ENCODE measurements around the gene TOX2. TPM values are rescaled to one million over a fixed set of nuclear protein-coding genes. Genes with fewer than 3 reads are reported as not detected.

TOX2 gene
- total RNA-seq, 1 experiment from 2014 or later: 0.06 TPM

- DNase-seq (ENCODE audit: low read depth): peak; percentile 96
Observed at GRCh38 chr20:43938932-43939761, 24.5 kb downstream of the TOX2 start.

GRCh38 chr20:43939762-43940121, 25.1 kb downstream of the TOX2 start:
- DNase-seq (ENCODE audit: low read depth): no peak

DNA sequence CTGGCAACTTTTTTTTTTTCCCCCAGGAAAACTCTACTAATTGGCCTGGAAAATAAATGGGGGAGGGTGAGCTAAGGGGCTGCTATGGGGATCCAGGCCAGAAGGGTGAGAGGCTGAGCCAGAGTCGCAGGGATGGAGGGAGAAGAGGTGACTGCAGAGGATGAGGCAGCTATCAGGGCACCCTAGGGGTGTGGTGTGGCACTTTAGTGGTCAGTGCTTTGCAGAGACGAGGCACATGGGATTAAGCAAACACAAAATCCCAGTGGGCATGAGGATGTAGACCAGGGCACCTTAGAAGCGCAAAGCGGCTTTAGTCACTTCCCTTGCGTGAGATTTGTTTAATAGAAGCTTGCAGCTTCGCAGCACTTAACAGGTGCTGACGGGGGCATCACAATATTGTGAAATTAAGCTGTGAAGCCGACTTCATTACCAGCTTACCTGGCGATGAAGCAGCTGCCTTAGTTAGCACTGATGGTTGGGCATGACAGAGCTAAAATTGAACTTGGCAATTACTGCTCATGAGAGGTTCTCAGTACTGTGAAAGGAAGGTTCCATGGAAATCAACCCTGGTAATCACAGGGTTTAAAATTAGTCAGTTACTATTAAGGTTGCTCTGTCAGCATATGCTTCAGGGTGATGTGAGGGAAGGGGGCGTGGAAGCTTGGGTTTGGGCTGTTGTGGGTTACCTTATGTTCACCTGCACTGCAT, 26.0 kb downstream of the TOX2 start:
- DNase-seq (ENCODE audit: low read depth): no peak

GRCh38 chr20:43941476-43942200, 27.0 kb downstream of the TOX2 start:
- DNase-seq (ENCODE audit: low read depth): peak; percentile 51

- DNase-seq (ENCODE audit: low read depth): no peak
Observed at GRCh38 chr20:43942201-43942590, 27.5 kb downstream of the TOX2 start.

GRCh38 chr20:43942667-43943285, 28.1 kb downstream of the TOX2 start:
- peak; percentile 45 for DNase-seq (ENCODE audit: low read depth)

DNA sequence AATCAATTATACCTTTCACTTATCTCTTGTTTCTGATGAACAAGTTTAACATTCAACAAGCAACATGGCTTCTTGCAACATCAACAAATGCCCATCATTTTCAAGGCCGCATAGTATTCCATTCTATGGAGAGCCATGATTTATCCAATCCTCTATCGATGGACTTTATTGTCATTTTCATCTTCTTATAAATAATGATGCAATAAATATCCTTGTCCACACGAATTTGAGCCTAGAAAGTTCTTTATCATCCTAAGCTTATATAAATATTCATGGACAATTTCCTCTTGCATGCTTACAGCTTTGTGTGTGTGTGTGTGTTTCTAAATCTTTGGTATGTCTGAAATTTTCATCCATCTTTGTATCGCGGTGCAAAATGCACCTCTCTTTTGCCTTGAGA, 29.1 kb downstream of the TOX2 start:
- DNase-seq (ENCODE audit: low read depth): no peak

- no peak for DNase-seq (ENCODE audit: low read depth)
Observed at GRCh38 chr20:43944653-43945235, 30.1 kb downstream of the TOX2 start.

GRCh38 chr20:43945391-43946205, 30.9 kb downstream of the TOX2 start:
- no peak for DNase-seq (ENCODE audit: low read depth)

- no peak for DNase-seq (ENCODE audit: low read depth)
Observed at GRCh38 chr20:43946206-43946491, 31.5 kb downstream of the TOX2 start.

DNA sequence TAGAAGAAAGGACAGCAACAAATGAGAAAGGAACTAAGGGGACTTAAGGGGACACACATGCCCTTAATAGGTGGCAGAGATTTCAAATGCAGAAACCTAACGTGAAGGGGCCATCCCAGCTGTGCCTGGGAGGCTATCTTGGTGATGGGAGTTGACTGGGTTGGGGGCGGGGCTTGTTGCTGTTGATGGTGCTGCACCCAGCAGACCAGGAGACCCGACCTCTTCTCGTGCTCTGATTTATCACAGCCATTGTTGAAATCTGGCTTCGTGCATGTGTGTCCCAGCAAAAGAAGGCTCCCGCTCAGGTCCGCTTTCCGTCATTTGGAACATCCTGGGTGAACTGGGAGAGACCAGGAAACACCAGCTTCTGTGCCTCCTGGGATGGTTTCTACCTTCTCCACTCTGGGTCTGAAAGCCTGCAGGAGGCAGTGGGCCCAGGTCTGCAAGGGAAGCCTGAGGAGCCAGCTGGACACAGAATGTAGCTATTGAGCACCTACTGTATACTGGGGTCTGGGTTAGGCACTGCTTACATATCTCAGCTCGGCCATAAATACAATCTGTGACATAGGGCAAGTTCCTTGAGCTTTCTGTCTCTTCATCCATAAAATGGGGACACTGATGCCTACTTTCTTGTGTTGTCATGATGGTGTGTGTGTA, 32.1 kb downstream of the TOX2 start:
- no peak for DNase-seq (ENCODE audit: low read depth)

DNA sequence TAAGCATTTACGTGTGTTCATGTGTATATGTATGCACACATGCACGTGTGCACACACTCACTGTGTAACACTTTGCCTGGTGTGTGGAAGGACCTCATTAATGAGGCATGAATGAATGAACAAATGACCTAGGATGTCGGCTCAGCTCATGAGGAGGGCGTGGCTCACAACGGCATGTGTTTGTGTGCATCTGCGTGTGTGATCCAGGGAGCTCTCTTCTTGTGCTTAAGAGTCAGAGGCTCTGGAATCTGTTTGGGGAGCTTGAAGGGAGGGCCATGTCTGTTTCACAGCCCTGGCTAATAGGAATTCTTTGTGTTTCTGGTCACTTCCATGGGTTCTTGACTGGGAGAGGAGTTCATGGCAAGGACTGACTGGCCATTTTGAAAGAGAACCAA, 32.7 kb downstream of the TOX2 start:
- no peak for DNase-seq (ENCODE audit: low read depth)

DNA sequence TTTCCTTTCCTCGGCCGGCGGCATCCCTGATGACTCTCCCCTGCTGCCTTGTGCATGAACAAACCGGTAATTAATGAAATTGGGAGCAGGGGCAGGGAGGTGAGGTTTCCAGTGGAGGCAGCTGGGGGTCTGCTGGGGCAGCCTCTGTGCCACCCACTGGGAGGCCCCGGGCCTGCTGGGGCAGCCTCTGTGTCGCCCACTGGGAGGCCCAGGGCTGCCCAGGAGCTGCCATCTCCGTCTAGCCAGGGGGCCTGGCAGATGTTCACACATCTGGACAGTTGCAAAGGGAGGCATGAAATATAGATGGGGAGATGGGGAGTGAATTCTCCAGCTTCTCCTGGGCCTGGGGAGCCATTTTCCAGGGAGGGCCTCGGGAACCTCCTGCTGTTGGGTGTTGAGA, 33.8 kb downstream of the TOX2 start:
- no peak for DNase-seq (ENCODE audit: low read depth)

DNA sequence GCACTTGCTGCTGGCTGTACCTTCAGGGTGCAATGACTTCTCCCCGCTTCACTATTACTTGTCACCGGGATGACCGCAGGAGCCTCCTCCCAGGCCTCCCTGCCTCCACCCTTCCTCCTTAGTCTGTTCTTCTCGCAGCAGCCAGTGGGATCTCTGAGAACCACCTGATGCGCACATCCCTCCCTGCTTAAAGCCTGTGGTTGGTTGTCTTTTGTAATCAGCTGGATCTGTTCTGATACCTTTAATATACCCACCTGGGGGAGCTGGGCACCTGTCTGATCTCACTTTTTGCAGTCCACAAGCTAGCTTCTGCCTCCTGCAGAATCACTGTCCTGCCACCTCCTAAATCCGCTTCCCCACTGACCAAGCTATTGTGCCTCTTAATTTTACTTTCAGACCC, 34.6 kb downstream of the TOX2 start:
- no peak for DNase-seq (ENCODE audit: low read depth)

DNA sequence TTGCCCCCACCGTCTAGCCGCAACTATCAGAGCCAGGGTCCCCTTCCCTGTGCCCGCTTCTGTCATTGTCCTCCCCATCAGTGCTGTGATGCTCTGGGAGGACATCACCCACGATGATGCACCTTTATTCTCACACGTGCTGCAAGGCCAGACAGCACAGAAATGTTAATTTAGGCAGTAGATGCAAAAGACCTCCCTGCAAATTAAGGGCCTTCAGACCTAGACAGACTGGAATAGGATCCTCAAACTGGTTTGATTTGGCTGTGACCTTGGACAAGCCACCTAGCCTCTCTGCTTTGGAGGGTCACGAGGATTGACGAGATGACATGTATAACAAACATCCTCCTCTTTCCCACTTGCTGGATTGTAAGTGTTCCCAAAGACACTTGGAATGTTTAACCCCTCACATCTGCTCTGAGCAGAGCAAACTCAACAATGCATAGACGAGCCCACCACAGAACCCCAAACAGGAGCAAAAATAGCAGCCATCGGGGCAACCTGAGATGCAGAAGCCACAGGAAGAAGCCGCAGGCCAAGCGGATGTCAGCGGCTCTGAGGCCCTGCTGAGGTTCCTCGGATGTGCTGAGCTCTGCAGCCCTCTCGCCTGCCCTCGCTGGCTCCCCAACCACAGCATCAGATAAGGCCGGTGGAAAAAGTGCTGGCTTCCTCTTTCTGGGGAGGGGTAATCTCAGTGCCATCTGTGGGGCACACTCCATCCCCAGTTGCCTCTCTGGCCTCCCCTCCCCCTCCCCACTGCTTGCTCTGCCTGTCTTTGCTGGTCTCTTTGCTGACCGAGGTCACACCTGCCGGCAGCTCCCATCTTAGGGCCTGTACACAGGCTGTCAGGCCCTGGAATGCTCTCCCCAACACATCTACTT, 35.3 kb downstream of the TOX2 start:
- peak; percentile 53 for DNase-seq (ENCODE audit: low read depth)

DNA sequence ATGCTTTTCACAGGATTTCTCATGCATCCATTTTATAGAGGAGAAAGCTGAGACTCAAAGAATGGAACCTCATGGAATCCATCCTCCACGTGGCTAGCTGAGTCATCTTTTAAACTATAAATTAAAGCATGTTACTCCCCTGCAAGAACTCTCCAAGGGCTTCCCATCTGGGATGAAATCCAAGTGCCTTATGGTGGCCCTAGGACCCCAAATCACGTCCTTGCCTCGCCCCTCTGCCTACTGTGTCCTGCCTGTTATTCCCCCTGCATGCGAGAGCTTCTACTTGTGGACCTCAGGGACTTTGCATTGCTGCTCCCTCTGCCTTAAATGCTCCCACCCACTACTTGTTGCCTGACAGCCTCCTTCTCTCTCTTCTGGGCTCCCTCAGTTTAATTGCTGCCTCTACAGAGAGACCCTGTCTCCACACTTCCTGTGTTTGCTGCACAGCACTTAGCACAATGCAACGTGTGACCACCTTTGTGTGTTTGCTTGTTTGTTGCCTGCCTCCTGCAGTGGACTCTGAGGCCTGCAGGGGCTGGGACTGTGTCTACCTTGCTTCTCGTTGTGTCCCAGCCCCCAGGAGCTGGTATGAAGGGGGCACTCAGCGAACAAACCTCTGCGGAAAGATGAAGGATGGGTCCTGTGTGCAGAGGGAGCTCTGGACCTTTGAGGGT, 39.4 kb downstream of the TOX2 start:
- peak; percentile 44 for DNase-seq (ENCODE audit: low read depth)

- DNase-seq (ENCODE audit: low read depth): no peak
Observed at GRCh38 chr20:43954704-43955061, 40.0 kb downstream of the TOX2 start.

GRCh38 chr20:43955062-43955749, 40.6 kb downstream of the TOX2 start:
- peak; percentile 92 for DNase-seq (ENCODE audit: low read depth)
